Dedifferentiated amniotic fluid mesenchymal stem cell (primary cell): ENCODE data around the gene LEO1.

Experiments
- DNase-seq: peaks from one replicate; pipeline ENCODE4 v3.0.0-alpha.2; 2016; ENCODE audit errors: extremely low spot score

LEO1 gene

DNA sequence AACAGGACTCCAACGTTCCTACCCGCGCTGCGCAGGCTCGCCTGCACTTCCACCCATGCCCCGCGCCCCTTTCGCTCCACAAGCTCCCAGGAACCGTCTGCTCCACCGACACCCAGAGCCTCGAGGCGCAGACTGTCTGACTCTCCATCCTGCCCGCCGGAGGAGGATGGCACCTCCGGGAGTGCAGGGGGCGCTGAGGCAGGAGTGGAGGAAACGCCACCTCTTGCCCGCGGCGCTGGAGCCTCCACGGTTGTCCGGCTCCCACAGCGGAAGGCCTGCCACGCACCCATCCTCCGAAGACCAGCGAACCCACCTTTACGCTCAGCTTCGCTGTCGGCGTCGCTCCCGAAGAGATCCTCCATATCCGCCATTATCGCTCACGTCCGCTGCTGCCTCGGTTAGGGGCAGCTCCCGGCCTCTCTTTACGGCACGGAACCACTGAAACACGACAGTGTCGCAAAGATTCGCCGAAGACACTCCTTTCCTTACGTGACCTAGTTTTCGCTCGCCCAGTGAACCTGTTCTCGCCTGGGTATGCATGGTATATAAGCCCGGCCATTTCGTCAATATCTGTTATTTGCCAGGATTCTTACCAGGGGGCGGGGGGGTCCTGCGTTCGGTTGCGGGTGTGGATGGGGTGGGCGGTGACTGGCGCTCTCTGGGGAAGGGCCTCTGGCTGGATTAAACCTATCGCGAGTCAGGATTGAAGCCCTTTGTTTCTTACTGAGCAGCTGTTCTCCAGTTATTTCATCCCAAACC is at the start of gene LEO1:
Gene LEO1, minus strand, starts transcription at position 404 of the 759 bp plus-strand sequence. Its CDS starts 33 bp downstream, at position 371.
- DNase-seq, result peak; percentile 99

DNA sequence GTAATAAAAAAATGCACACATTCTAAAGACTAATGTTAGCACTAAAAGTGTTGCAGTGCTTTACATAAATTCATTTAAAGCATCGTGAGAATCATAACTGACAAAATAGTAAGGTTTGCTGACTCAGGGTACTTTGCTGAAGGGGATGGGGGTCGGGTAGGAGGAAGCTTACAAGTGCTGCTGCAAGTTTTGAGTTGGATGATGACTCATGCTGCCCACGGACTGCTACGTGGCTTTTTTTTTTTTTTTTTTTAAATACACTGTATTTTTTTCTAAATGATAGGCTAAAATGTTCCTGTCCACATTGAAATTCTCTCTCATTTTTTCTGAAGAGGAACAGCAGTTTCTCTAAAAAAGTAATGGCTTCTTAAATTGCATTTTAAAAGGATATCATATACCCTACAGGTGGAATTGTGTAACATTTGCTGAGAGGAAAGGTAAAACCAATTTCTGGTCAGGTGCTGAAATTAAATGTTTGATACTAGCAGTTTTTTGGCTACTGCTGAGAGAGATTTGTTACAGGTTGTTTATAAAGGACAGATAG is 49.6 kb upstream of the LEO1 start:
- peak; percentile 92 for DNase-seq

DNA sequence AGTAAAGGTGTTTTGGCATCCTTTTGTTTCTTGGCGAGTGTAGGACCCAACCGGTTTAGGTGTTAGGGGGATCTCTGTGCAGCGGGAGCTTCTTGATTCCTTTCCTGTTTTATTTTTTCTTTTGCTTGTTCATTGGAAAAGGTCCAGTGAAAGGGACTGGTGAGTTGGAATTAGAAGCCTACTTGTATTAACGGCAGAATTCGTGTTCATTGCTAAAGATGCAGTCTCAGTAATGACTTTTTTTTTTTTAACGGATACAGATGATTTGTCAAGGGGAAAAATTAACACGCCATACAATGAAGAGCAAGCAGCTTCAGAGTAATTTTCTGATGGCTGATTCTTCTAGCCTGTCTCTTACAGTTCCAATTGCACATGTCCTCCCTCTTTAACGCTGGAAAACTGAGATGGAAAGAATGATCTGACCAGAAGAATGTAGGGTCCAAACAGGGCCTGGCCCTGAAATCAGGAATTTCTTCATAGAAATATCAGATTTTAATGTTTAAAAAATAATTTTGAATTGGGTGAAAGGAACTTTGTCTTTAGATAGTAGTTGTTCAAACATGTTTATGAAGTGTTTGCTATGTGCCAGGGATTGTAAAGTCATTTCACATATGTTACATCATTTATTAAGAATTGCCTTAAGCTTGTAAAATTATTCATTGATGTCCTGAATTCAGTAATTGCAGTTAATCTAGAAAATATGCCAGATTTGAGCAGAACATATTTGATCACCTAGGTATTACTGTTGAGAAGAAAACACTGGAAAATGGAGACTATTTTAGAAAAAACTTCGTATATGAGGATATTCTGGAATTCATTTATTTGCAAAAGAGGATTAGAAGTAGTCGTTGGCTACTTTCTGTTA is 48.9 kb upstream of the LEO1 start:
- DNase-seq, result no peak

DNA sequence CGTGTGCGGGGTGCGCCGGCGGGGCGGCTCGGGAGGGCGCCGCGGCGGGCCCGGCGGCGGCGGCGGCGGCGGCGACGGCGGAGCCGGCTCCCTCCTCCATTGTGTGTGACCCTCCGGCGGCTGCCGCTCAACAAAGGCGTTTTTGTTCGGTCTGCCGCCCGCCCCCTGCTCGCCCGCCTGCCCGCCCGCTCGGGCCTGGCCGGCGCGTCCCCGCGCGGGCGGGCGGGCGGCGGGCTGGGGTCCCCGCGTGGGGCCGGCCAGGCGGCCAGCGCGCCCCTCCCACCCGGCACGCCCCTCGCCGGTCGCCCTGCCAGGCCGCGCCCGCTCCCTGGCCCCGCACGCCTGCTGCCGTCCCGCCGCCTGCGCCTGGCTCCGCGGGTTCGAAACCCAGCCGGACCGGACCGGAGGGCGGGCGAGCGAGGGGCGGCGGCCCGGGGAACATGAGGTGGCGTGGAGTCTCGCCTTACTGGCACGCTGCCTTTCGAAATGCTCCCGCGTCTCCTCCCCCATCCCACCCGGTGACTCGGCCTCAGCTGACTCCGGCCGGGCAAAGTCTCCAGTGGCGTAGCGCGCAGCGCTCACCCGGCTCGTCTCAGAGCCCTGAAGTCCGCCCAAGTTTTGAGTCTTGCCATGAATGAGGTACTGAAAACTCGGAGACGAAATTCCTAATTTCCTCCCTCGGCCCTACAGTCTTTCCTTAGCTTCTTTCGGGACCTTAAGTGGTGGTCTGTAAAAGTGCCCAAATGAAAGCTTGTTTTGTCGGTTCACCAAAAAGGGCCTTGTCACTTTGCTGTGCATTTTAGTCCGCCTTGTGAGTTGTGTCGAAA is 48.0 kb upstream of the LEO1 start:
- DNase-seq, result peak; percentile 86

DNA sequence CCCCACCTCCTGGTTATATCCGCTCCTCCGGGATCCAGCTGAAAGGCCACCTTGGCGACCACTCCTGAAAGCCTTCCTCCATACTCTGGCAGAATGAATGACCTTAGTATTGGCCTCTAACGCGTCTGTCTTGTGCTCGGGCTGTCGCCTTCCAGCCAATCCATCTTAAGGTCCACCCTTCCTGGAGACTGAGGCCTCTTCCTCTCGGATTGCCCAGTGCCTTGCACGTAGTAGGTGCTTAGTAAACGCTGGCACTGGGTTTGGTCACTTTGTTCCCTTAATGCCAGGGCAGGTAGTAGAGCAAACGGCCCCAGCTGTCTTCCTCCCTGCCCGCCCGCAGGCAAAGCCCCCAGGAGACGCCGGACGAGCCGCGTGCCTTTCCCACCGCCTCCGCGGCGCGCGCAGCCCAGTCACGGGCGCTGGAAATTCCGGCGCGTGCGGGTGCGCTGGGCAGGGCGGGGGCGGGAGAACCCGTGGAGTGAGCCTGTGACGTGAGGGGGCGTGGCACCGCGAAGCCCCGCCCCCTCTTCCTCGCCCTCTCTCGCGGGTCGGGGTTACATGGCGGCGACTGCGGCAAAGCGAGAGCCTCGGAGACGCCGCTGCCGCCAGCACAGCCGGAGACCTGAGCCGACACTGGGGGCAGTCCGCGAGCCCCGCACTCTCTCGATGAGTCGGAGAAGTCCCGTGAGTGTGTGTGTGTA is 47.3 kb upstream of the LEO1 start, which contains the start of gene MAPK6:
Gene MAPK6, plus strand, starts transcription at position 527 of the 701 bp plus-strand sequence. CDS start 27,242 bp downstream, outside the sequence.
- DNase-seq, result peak; percentile 91

DNA sequence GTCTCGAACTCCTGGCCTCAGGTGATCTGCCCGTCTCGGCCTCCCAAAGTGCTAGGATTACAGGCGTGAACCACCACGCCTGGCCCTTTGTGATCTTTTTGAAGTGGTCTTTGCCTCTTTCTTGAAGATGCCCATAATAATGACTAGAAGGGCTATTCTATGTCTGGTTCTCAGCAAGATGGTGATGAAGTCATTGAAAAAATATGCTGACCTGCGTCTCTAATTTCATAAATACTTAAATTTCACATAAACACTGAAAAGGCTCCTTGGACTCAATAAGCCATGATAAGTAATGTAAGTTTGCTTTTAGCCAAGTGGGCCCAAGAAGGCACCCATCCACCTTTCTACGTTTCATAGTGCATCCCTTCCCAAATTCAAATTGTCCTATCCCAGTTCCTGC is 46.7 kb upstream of the LEO1 start:
- DNase-seq, result no peak

DNA sequence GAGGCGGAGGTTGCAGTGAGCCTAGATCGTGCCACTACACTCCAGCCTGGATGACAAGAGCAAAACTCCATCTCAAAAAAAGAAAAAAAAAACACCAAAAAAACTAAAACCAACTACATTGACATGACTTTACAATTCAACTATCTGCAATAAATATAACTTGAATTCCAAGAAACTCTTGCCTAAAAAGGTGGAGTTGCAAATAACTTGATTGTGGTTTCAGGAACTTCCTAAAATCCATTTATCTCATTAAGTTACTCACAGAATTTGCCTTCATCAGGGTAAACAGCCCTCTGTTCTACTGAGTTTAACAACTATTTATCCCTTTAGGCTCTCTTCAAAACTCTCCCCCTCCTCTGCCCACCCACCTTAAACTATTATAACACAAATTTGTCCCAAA is 44.7 kb upstream of the LEO1 start:
- DNase-seq, result no peak

DNA sequence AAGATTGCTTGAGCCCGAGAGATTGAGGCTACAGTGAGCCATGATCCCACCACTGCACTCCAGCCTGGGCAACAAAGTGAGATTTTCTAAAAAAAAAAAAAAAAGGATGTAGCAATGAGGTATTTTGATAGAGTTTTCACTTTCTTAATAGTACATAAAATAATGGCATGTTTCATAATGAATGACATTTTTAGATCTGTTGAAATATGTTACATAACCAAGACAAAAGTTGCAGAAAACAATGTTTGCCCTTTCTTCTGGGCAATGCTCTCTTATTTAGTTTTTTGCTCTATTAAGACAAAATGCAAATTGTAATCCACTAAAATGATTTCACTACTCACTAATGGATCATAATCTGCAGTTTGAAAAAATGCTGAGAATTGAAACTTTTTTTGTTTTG is 43.0 kb upstream of the LEO1 start:
- DNase-seq, result no peak

DNA sequence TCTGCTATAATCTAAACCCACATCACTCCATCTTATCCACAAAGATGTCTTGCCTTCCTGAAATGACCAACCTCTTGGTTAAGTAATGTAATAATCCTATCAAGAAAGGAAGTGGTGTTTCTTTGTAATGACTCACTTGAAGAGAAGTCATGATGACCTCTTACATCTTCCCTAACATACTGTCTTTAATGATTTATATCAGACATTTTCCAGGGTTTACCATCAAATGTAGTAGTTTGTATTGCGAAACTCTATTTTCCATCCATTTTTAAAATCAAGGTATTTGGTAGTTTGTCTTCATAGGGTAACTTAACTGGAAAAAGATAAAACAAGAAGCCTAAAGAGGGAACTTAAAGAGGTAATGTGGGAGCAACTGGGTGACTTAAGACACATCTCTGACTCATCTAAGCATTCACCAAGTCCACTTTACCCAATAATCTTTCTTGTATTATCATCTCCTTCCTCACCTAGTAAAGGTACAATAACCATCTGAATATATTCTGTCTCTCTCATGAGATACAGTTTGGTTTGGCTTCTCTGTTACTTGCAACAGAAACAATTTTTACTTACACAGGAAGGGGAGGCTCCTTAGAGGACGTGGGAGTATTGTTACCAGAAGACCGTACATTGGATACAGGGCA is 41.7 kb upstream of the LEO1 start:
- no peak for DNase-seq

DNA sequence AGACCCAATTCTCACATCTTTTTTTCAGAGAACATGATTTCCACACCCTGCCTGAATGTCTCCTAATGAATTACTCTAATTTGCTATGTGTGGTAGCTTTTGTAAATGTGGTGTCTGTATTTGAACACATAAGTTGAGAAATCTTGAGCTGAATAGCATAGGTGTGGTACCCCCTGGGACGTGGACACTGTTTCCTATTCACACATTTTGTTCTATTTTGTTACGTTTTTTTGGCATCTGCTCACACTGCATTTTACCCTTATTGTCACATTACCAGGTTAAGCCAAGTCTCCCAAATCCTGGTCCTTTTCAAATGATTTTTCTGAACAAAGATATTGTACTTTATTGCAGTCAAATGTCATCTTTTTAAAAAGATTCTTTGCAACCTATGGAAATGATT is 40.6 kb upstream of the LEO1 start:
- DNase-seq, result no peak

DNA sequence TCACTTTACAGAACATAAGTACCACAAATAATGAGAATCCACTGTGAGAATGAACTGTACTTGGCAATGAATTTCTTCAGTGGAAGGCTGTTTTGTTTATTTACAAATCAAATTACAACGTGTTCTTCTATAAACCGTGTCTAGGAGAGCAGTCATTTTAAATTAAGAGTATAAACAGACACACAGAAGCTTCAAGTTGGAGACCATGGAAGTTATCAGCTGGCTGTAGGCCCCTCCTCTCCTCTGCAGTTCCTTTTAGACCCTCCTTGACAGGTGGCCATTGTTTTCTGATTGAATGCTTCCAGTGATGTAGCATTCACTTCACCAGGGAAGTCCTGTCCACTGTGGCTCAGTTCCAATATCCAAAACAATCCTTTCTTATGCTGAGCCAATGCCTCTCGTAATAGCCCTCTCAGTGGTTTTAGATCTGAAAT is 40.1 kb upstream of the LEO1 start:
- DNase-seq, result no peak

DNA sequence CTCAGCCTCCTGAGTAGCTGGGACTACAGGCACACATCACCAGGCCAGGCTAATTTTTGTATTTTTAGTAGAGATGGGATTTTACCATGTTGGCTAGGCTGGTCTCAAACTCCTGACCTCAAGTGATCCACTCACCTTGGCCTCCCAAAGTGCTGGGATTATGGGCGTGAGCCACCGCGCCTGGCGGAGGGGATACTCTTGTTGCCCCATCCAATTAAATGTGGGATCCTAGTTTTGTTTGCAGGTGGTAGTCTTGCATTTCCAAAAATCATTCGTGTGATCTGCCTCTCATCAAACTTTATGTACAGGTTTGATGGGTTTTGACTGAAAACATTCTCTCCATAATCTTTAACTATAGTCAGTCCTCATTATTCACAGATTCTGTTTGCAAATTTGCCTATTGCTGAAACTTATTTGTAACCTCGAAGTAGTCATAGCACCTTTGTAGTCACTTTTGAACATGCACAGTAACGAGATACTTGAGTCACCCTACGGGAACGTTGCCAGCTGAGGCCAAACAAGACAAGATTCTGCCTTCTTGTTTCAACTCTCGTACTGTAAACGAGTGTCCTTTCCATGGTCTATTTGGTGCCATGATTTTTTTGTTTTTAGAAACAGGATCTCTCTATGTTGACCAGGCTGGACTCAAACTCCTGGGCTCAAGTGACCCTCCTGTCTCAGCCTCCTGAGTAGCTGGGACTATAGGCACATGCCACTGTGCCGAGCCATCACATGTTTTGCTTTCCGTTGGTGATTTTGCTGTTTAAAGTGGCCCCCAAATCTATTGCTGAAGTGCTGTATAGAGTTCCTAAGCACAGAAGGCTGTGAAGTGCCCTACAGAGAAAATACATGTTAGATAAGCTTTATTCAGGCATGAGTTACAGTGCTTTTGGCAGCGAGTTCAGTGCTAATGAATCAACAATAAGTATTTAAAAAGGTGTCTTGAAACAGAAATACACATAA is 39.3 kb upstream of the LEO1 start:
- DNase-seq, result peak; percentile 20

DNA sequence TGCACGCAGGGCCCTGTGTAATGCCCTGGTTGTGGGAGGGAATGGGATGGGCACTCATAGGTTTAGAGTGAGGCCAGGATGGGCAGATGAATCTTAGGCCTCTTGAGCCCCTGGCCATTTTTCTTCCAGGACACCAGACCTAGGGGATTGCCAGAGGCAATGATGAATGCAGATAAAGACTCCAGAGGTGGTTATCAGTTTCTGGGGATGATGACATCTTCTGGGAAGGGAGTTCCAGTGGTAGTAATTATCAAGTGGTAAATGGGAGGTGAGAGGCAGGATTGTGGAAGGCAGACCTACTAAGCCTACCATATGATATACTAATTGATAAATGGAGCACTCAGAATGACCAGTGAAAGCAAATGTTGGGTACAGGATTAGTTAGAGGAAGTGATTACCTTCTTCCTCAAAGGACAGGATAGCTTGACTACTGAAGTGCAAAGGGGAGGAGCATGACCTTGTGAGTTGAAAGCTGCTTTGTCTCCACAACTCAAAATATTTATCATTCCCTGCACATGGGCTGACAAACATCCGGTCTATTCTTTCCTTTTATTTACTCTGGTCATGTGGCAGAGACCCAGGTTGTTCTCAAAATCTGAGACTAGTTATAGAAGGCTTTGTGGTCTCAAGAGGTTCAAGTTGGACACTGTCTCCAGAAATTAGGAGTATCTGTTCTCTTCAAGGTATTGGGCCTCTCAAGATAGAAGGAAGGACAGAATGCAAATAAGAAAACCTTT is 37.3 kb upstream of the LEO1 start:
- DNase-seq, result no peak

DNA sequence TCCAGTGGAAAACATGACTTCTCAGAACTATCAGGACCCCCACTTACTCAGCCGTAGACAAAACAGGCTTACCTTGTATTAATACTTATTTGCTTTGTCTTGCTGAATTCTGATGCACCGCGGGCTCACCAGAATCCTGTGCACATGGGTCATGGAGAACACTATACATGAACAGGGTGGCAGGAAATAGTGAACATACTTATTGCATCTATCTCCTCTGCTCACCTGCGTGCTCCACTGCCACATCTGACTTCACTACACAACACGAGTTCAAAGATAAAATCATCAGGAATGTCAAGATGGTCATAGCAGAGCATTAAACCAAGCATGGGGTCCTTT is 36.8 kb upstream of the LEO1 start:
- DNase-seq, result no peak

DNA sequence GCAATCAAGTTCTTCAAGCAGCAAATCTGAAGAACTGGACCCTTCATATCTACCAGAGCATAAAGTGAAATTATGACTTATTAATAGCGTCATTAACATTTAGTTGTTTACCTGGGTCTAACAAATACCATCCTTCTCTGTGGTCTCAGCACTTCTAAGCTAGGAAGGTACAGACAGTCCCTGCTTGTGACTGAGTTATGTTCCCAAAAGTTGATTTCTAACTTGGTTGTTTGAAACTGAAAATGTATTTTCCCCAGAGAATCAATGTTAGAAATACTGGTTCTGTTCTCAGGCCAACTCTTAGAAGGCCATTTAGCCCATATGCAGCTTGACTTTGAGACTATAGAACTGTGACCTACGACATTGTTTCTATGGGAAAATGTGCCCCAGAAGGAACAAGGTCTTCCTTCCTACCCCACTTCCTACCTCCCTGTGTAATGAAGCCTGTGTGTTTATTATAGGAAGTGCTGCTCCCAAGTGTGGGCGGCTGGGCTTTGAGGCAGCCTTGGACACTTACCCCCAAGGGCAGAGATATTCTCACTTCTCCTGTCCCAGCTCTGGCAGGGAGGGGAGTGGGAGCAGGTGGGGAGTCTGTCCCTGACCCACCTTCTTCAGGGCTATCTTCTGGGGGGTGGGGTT is 35.2 kb upstream of the LEO1 start:
- DNase-seq, result no peak

DNA sequence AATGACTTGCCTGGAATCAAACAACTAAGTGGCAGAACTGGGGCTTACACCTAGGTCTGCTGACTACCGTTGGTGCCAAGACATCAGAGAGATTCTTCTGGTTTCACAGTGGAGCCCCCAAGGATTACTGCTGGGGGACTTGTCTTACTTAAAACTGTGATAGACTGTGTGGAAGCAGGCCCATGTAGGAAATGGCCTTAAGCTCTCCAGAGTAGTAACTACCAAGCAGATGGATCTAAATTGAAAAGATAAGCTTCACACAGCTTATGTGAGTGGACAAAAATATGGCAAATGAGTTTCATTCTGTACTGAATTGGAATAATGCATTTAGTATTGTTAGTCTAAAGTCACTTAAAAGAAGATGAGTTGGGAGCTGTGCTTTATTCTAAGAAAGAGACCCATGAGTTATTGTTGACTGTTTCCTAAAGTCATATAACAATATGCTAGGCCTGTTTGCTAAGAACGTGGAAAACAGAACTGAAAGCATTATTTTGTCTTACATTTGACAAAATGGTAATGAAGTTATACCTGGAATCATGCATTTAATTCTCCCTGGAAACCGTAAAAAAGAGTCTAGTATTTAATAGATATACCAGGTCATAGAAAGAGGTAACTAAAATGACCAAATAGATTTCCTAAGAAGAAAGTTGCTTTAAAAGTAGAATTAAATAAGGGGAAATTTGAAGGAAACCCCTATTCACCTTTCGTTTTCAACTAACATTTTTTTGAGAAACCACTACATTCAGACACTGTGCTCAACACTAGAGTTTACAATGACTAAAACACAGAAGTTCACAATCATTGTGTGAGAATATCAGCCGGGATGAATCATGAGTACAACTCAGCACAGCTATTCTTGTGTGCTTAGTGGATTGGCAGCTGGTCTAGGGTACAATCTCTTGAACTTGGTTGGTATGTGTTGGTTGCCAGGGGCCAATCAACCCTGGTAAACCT is 34.4 kb upstream of the LEO1 start:
- DNase-seq, result no peak

DNA sequence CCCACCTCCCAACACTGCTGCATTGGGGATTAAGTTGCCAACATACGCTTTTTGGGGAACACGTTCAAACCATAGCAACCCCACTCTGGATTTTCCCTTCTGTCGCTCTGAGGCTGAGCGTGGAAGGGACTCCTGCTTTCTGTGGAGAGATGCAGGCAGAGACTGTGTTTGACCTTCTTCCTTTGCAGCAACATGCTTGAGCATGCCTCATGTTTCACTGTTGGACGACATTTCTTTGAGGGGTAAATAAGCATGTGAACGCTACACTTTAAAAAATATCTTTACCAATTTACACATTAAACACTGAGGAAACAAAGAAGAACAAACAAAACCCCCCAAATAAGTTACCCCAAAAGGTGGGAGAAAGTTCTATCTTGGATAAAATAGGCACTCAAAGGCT is 33.2 kb upstream of the LEO1 start:
- DNase-seq, result no peak
